Mesenchymal stem cell (in vitro differentiated cells and primary cell): Measurements from ENCODE around the gene SNX25.

Experiments used
- DNase-seq: peaks from one replicate; pipeline ENCODE4 v3.0.0-alpha.2; 2013
- H2AFZ ChIP-seq: one replicate; pipeline ENCODE4 v1.6.1; 2013; ENCODE audit warnings: low read depth, mild to moderate bottlenecking, control low read depth, inconsistent platforms, low read length, moderate library complexity
- H2AK5ac ChIP-seq: 2 replicates; pipeline ENCODE4 v1.6.1; 2013; ENCODE audit warnings: low read length, moderate library complexity, mild to moderate bottlenecking, inconsistent platforms; ENCODE audit not compliant: severe bottlenecking
- H2BK120ac ChIP-seq: one replicate; pipeline ENCODE4 v1.6.1; 2013; ENCODE audit warnings: low read depth, mild to moderate bottlenecking, inconsistent platforms, low read length, moderate library complexity
- H2BK12ac ChIP-seq, 2 experiments: one replicate each; pipeline ENCODE4 v1.6.1; 2013; ENCODE audit warnings: inconsistent platforms in 2 of 2, low read length in 2 of 2, mild to moderate bottlenecking in 2 of 2, moderate library complexity in 2 of 2, control low read depth in 1 of 2
- H2BK15ac ChIP-seq: one replicate; pipeline ENCODE4 v1.6.1; 2013; ENCODE audit warnings: mild to moderate bottlenecking, low read depth, inconsistent platforms; ENCODE audit not compliant: poor library complexity, severe bottlenecking
- H2BK5ac ChIP-seq: 2 replicates; pipeline ENCODE4 v1.6.1; 2013; ENCODE audit warnings: low read depth, mild to moderate bottlenecking, low read length, control low read depth, inconsistent platforms; ENCODE audit not compliant: poor library complexity, severe bottlenecking
- H3K14ac ChIP-seq, 2 experiments: one replicate each; pipeline ENCODE4 v1.6.1; 2013; ENCODE audit warnings: inconsistent platforms in 2 of 2, low read length in 2 of 2, control low read depth in 1 of 2, mild to moderate bottlenecking in 1 of 2, moderate library complexity in 1 of 2
- H3K18ac ChIP-seq, 2 experiments: one replicate each; pipeline ENCODE4 v1.6.1; 2013; ENCODE audit warnings: inconsistent platforms in 2 of 2, low read length in 2 of 2, control low read depth in 1 of 2, low read depth in 1 of 2, mild to moderate bottlenecking in 1 of 2
- H3K23ac ChIP-seq, 2 experiments: one replicate each; pipeline ENCODE4 v1.6.1; 2013; ENCODE audit warnings: inconsistent platforms in 2 of 2, low read length in 2 of 2, mild to moderate bottlenecking in 2 of 2, moderate library complexity in 2 of 2, control low read depth in 1 of 2
- H3K27ac ChIP-seq: 2 replicates; pipeline ENCODE4 v1.5.1; 2013; ENCODE audit warnings: mild to moderate bottlenecking, moderate library complexity, low read length, control low read depth, inconsistent platforms; ENCODE audit not compliant: poor library complexity, severe bottlenecking
- H3K27me3 ChIP-seq, 2 experiments: 2 replicates each; pipeline versions ENCODE4 v1.6.1 to v1.7.0; 2013; ENCODE audit warnings: low read length in 2 of 2, mild to moderate bottlenecking in 2 of 2, moderate library complexity in 2 of 2, control low read depth in 1 of 2, inconsistent platforms in 1 of 2; ENCODE audit not compliant: control insufficient read depth in 1 of 2, insufficient read depth in 1 of 2
- H3K36me3 ChIP-seq, 2 experiments: 2 replicates each; pipeline versions ENCODE4 v1.6.1 to v1.7.0; 2013; ENCODE audit warnings: low read length in 2 of 2, control low read depth in 1 of 2, inconsistent platforms in 1 of 2, low read depth in 1 of 2, mild to moderate bottlenecking in 1 of 2; ENCODE audit not compliant: insufficient read depth in 2 of 2, control insufficient read depth in 1 of 2
- H3K4ac ChIP-seq, 2 experiments: one replicate each; pipeline ENCODE4 v1.6.1; 2013; ENCODE audit warnings: inconsistent platforms in 2 of 2, low read length in 2 of 2, mild to moderate bottlenecking in 2 of 2, moderate library complexity in 2 of 2, control low read depth in 1 of 2, low read depth in 1 of 2
- H3K4me1 ChIP-seq: 2 replicates; pipeline ENCODE4 v1.6.1; 2013; ENCODE audit warnings: low read depth, low read length, control low read depth; ENCODE audit not compliant: control insufficient read depth, insufficient read depth
- H3K4me2 ChIP-seq: 2 replicates; pipeline ENCODE4 v1.6.1; 2013; ENCODE audit warnings: low read length, mild to moderate bottlenecking, inconsistent platforms; ENCODE audit not compliant: poor library complexity, severe bottlenecking
- H3K4me3 ChIP-seq, 2 experiments: 2 replicates each; pipeline versions ENCODE4 v1.5.1 to v1.7.0; 2013; ENCODE audit warnings: low read length in 2 of 2, mild to moderate bottlenecking in 2 of 2, control low read depth in 1 of 2, low read depth in 1 of 2; ENCODE audit not compliant: insufficient read depth in 1 of 2
- H3K79me1 ChIP-seq: replicated peaks from 2 replicates; pipeline ENCODE4 v1.6.1; 2013; ENCODE audit warnings: mild to moderate bottlenecking, control low read depth, low read length, inconsistent platforms; ENCODE audit not compliant: poor library complexity, severe bottlenecking
- H3K9ac ChIP-seq: 2 replicates; pipeline ENCODE4 v1.7.0; 2013; ENCODE audit warnings: mild to moderate bottlenecking, low read length, moderate library complexity
- H3K9me3 ChIP-seq: 2 replicates; pipeline ENCODE4 v1.7.0; 2013; ENCODE audit warnings: mild to moderate bottlenecking, low read length; ENCODE audit not compliant: control insufficient read depth
- H4K8ac ChIP-seq: one replicate; pipeline ENCODE4 v1.6.1; 2013; ENCODE audit warnings: inconsistent platforms, mild to moderate bottlenecking, low read length, moderate library complexity
- H4K91ac ChIP-seq: one replicate; pipeline ENCODE4 v1.6.1; 2013; ENCODE audit warnings: mild to moderate bottlenecking, low read length, inconsistent platforms
- WGBS: methylation state at CpG from one replicate; pipeline ENCODE4 v1.1.7; 2013; ENCODE audit warnings: mixed read lengths; 5-methylcytosine and 5-hydroxymethylcytosine counted together

SNX25 gene

DNA sequence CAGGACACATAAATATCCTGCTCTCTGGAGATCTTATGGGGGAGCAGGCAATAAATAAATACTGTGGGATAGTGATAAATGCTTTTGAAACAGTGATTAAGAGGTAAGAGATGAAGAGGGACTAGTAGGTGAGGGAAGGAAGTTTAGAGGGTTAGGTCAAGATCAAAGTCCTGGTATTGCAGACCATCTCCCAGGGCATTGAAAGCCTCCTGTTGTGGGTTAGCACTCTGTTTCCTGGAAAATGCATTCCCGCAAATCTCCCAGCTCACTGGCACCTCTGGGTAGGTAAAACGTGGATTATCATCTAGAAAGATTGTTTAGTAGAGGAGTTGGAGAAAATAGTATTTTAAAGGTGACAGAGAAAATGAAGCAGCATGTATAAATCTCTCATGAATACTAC lies 2.2 kb downstream of the SNX25 start:
- Histone ChIP-seq H3K23ac (no peak overlapping the region), H3K36me3 (no peaks in the 10 kb centered on the region), H4K91ac (no peak overlapping the region), H3K4me3 (no peak overlapping the region), H2BK5ac (no peak overlapping the region), H3K18ac (no peak overlapping the region), H3K4ac (no peak overlapping the region), H3K27ac (no peak overlapping the region), H3K27me3 (no peaks in the 10 kb centered on the region), H2BK120ac (no peak overlapping the region), H3K4me1 (peaks cover 13% of the 10 kb centered on the region), H2AK5ac (no peak overlapping the region), H2AFZ (no peak overlapping the region), H3K79me1 (peaks cover 7% of the 10 kb centered on the region), H3K9ac (peak overlapping the region; percentile 92), H3K14ac (no peak overlapping the region), H2BK15ac (no peak overlapping the region), H3K4me2 (peak overlapping the region; percentile 24), H4K8ac (no peak overlapping the region), H3K9me3 (no peaks in the 10 kb centered on the region), H2BK12ac (no peak overlapping the region)
- DNase-seq, result no peak
- WGBS, result 12% methylated on average over 2 of the region's 2 CpGs

DNA sequence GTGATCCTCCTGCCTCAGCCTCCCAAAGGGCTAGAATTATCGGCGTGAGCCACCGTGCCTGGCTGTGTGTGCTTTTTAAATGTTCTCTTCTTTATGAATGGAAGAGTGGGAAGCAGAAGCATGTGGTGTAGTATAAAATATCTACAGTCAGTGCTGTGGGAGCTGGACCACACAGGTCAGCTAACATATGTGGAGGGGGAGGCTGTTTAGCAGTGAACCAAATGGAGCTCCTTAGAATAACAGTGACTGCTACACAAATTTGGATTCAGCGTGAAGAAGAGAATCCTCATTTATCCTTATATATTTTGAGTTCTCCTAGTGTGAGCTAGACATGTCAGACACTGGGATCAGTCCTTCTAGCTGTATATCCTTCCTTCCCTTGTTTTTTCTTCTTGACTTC lies 3.2 kb downstream of the SNX25 start:
- H3K4me2 ChIP-seq, result no peak overlapping the region
- peaks cover 13% of the 10 kb centered on the region for H3K4me1 ChIP-seq
- H3K27me3 ChIP-seq, result no peaks in the 10 kb centered on the region
- DNase-seq, result no peak
- H3K9me3 ChIP-seq, result no peaks in the 10 kb centered on the region
- no peak overlapping the region for H3K14ac ChIP-seq
- H2BK5ac ChIP-seq, result no peak overlapping the region
- H3K23ac ChIP-seq, result no peak overlapping the region
- no peak overlapping the region for H3K4ac ChIP-seq
- H2BK120ac ChIP-seq, result no peak overlapping the region
- no peak overlapping the region for H2BK15ac ChIP-seq
- no peaks in the 10 kb centered on the region for H3K36me3 ChIP-seq
- no peak overlapping the region for H3K9ac ChIP-seq
- H4K8ac ChIP-seq, result no peak overlapping the region
- no peak overlapping the region for H3K4me3 ChIP-seq
- H2AFZ ChIP-seq, result no peak overlapping the region
- WGBS, result 95% methylated on average over 3 of the region's 4 CpGs
- peaks cover 10% of the 10 kb centered on the region for H3K79me1 ChIP-seq
- H3K18ac ChIP-seq, result peak overlapping the region in 1 of 2 experiments; percentile 28
- no peak overlapping the region for H4K91ac ChIP-seq
- no peak overlapping the region for H3K27ac ChIP-seq
- no peak overlapping the region for H2AK5ac ChIP-seq
- no peak overlapping the region for H2BK12ac ChIP-seq

DNA sequence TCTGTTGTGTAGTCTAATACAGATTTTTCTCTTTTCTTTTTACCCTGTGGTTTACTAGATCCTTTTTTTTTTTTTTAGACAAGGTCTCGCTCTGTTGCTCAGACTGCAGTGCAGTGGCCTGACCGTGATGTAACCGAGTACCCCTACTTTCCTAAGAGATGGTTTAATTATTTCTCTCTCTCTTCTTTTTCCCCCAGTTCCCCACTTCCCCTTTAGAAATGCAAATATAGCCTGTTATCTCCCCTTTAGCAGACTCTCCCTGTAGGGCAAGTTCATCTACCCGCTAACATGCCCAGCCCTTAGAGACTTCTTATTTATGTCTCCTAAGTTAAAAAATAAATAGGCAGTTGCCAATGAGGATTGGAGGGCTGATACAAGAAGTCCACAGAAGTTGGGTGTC lies 4.5 kb downstream of the SNX25 start:
- no peak overlapping the region for H2BK120ac ChIP-seq
- no peaks in the 10 kb centered on the region for H3K9me3 ChIP-seq
- H3K4me3 ChIP-seq, result no peak overlapping the region
- no peak overlapping the region for H2AK5ac ChIP-seq
- H3K4me1 ChIP-seq, result peaks cover 10% of the 10 kb centered on the region
- H2BK5ac ChIP-seq, result no peak overlapping the region
- no peak overlapping the region for H3K14ac ChIP-seq
- H3K27me3 ChIP-seq, result no peaks in the 10 kb centered on the region
- H3K18ac ChIP-seq, result no peak overlapping the region
- H2BK12ac ChIP-seq, result no peak overlapping the region
- 89% methylated on average over 3 of the region's 4 CpGs for WGBS
- H3K23ac ChIP-seq, result no peak overlapping the region
- H4K8ac ChIP-seq, result no peak overlapping the region
- no peak overlapping the region for H2AFZ ChIP-seq
- no peak overlapping the region for H3K27ac ChIP-seq
- no peak overlapping the region for H2BK15ac ChIP-seq
- peaks cover 16% of the 10 kb centered on the region for H3K79me1 ChIP-seq
- H4K91ac ChIP-seq, result no peak overlapping the region
- no peak overlapping the region for H3K4me2 ChIP-seq
- no peak overlapping the region for H3K9ac ChIP-seq
- no peak for DNase-seq
- no peak overlapping the region for H3K4ac ChIP-seq
- no peaks in the 10 kb centered on the region for H3K36me3 ChIP-seq

DNA sequence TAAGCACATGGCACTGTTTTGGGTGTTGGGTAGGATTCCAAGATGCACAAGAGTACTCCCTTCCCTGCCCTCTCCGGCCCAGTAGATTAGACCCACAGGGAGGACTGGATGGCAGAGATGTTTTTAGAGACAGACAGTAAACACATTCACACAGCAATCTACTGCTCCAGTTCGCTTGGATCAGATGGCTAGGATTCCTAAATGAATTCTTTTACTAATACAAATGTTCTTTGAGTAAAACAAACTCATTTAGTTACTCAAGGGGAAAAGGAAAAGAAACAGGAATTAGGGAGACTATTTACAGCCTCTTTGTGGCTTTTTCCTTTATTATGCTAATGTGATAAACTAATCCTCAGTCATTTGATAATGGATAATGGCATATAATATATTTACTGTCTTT lies 5.9 kb downstream of the SNX25 start:
- no peak for DNase-seq
- H2BK5ac ChIP-seq, result no peak overlapping the region
- H2BK15ac ChIP-seq, result no peak overlapping the region
- no peak overlapping the region for H2BK12ac ChIP-seq
- no peaks in the 10 kb centered on the region for H3K36me3 ChIP-seq
- H3K18ac ChIP-seq, result no peak overlapping the region
- H2AK5ac ChIP-seq, result no peak overlapping the region
- H3K4ac ChIP-seq, result no peak overlapping the region
- peaks cover 7% of the 10 kb centered on the region for H3K4me1 ChIP-seq
- no peak overlapping the region for H2BK120ac ChIP-seq
- no peak overlapping the region for H3K14ac ChIP-seq
- H4K8ac ChIP-seq, result no peak overlapping the region
- H3K23ac ChIP-seq, result no peak overlapping the region
- H3K27me3 ChIP-seq, result no peaks in the 10 kb centered on the region
- 67% methylated on average over 1 of the region's 2 CpGs for WGBS
- no peaks in the 10 kb centered on the region for H3K9me3 ChIP-seq
- H3K27ac ChIP-seq, result no peak overlapping the region
- no peak overlapping the region for H2AFZ ChIP-seq
- H3K4me3 ChIP-seq, result no peak overlapping the region
- no peak overlapping the region for H3K4me2 ChIP-seq
- peaks cover 19% of the 10 kb centered on the region for H3K79me1 ChIP-seq
- no peak overlapping the region for H3K9ac ChIP-seq
- no peak overlapping the region for H4K91ac ChIP-seq
